Right lobe of liver (tissue), 4 donors: Measurements from ENCODE around the gene ZNF578.
"Not testable (repeated sequence)": the region's sequence is repeated elsewhere in the genome, so short reads cannot be mapped to it uniquely, and the experiment has no call there.

Experiments
- CTCF ChIP-seq, 4 donors: fragments of 200-600 bp in 3 of 4; fragments of 450-650 bp in 1 of 4; IDR thresholded peaks; one replicate each; pipeline versions ENCODE4 v1.5.1 to v1.8.0; 2016 to 2022; ENCODE audit warnings: antibody characterized with exemption in 4 of 4, mild to moderate bottlenecking in 2 of 4
- POLR2A ChIP-seq: fragments of 450-650 bp; IDR thresholded peaks from one replicate; pipeline ENCODE4 v1.6.1; 2017; ENCODE audit warnings: antibody characterized with exemption, mild to moderate bottlenecking
- donor health status: DM: no; HTN: no; CAD: no.
- donor health status: DM: no; HTN: no; CAD: no.
- donor health status: DM: no; HTN: yes; CAD: no.

DNA sequence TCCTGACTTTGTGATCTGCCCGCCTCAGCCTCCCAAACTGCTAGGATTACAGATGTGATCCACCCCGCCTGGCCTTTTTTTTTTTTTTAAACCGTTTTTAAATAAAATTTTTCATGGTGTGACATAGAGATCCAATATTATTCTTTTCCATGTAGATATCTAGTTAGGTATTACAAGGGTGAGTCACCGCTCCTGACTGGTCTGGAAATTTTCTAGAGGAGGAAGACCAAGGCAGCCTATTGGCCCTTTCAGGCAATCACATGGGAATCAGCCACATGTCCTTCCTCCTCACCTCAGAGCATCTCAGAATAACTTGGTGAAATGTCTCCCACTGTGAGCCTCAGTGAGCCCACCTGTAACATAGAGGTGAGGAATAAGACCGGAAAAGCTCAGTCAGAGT is 87.8 kb downstream of the ZNF578 start:
- not testable (repeated sequence) for TF ChIP-seq CTCF (IDR thresholded peaks at IDR 0.05); POLR2A
